Testis (tissue), 2 donors: ENCODE results near the gene STX4.
"Not testable (repeated sequence)": the region's sequence is repeated elsewhere in the genome, so short reads cannot be mapped to it uniquely, and the experiment has no call there.

Source experiments
- CTCF ChIP-seq, 3 experiments: fragments of 450-650 bp in 2 of 3; fragments of 200-600 bp in 1 of 3; sonication (generic) in 1 of 3; IDR thresholded peaks; one replicate each; pipeline ENCODE4 v1.5.1; 2016 to 2019; ENCODE audit warnings: antibody characterized with exemption in 3 of 3, mild to moderate bottlenecking in 2 of 3, moderate library complexity in 1 of 3
- POLR2A ChIP-seq: fragments of 450-650 bp; IDR thresholded peaks from one replicate; pipeline ENCODE4 v1.6.1; 2017; ENCODE audit warnings: antibody characterized with exemption, mild to moderate bottlenecking, moderate library complexity

GRCh38 chr16:31017756-31018155, 15.6 kb upstream of the STX4 start:
- not testable (repeated sequence) for TF ChIP-seq POLR2A; CTCF (IDR thresholded peaks at IDR 0.05)
